Measurements from ENCODE around the gene RGS9. TPM values are rescaled to one million over a fixed set of nuclear protein-coding genes. Genes with fewer than 3 reads are reported as not detected.

RGS9 gene
- total and polyA plus RNA-seq, 4 donors = 1.0 to 4.0 (median 2.1) TPM

GRCh38 chr17:65185062-65185461 lies 47.9 kb downstream of the RGS9 start:
- Histone ChIP-seq H3K9ac (ENCODE audit: low read depth in 1 of 2, low read length in 2 of 2) (no peak overlapping the region), H3K4me1 (ENCODE audit: control insufficient read depth in 4 of 4, insufficient read depth in 4 of 4, low read length in 3 of 4) (no peaks in the 10 kb centered on the region), H3K4me3 (ENCODE audit: low read depth in 1 of 3, low read length in 3 of 3) (no peak overlapping the region), H3K9me3 (ENCODE audit: control insufficient read depth in 4 of 4, low read length in 3 of 4) (no peaks in the 10 kb centered on the region), H3K27ac (ENCODE audit: low read depth in 1 of 2, low read length in 2 of 2) (no peak overlapping the region), H3K27me3 (ENCODE audit: control insufficient read depth in 4 of 4, insufficient read depth in 4 of 4, low read length in 3 of 4) (no peaks in the 10 kb centered on the region), H3K36me3 (ENCODE audit: control insufficient read depth in 4 of 4, insufficient read depth in 3 of 4, low read depth in 1 of 4, low read length in 3 of 4) (no peaks in the 10 kb centered on the region)
- 85% methylated on average over 4 of the region's 4 CpGs for WGBS
- DNase-seq (ENCODE audit: low spot score) = no peak
- no peak for TF ChIP-seq CTCF (IDR thresholded peaks at IDR 0.05; ENCODE audit: low read depth, low read length, missing input control)
- TF ChIP-seq SP1 (IDR thresholded peaks at IDR 0.05) = no peak
- no peak for TF ChIP-seq FOXA2 (IDR thresholded peaks at IDR 0.05)

- H3K27me3 ChIP-seq (ENCODE audit: control insufficient read depth in 4 of 4, insufficient read depth in 4 of 4, low read length in 3 of 4) = no peaks in the 10 kb centered on the region
- TF ChIP-seq JUND (IDR thresholded peaks at IDR 0.05) (no peak), EGR1 (IDR thresholded peaks at IDR 0.05; ENCODE audit: low read depth in 2 of 2) (no peak), YY1 (IDR thresholded peaks at IDR 0.05) (no peak), NR2F2 (IDR thresholded peaks at IDR 0.05) (no peak), RXRA (IDR thresholded peaks at IDR 0.05) (no peak), MAX (IDR thresholded peaks at IDR 0.05) (no peak), ZBTB33 (IDR thresholded peaks at IDR 0.05) (no peak), GABPA (IDR thresholded peaks at IDR 0.05 in 1 of 2, conservative IDR thresholded peaks at IDR 0.05 in 1 of 2) (no peak), REST (IDR thresholded peaks at IDR 0.05) (no peak), ATF3 (IDR thresholded peaks at IDR 0.05) (no peak), CTCF (IDR thresholded peaks at IDR 0.05; ENCODE audit: low read depth, low read length, missing input control) (no peak), FOXA1 (IDR thresholded peaks at IDR 0.05) (no peak)
- no peak for DNase-seq (ENCODE audit: low spot score)
- no peaks in the 10 kb centered on the region for H3K4me1 ChIP-seq (ENCODE audit: control insufficient read depth in 4 of 4, insufficient read depth in 4 of 4, low read length in 3 of 4)
- H3K4me3 ChIP-seq (ENCODE audit: low read depth in 1 of 3, low read length in 3 of 3) = no peak overlapping the region
- WGBS = 92% methylated on average over 13 of the region's 13 CpGs
- no peak overlapping the region for H3K27ac ChIP-seq (ENCODE audit: low read depth in 1 of 2, low read length in 2 of 2)
- H3K9me3 ChIP-seq (ENCODE audit: control insufficient read depth in 4 of 4, low read length in 3 of 4) = no peaks in the 10 kb centered on the region
- H3K9ac ChIP-seq (ENCODE audit: low read depth in 1 of 2, low read length in 2 of 2) = no peak overlapping the region
- no peaks in the 10 kb centered on the region for H3K36me3 ChIP-seq (ENCODE audit: control insufficient read depth in 4 of 4, insufficient read depth in 3 of 4, low read depth in 1 of 4, low read length in 3 of 4)
These were observed 48.7 kb downstream of the RGS9 start for GRCh38 chr17:65185668-65186382.

Measured in liver (tissue), 9 donors.